Measurements from ENCODE around the gene VAMP8.

Gene VAMP8

GRCh38 chr2:85577386-85578242 is at the start of gene VAMP8:
Gene VAMP8 (plus strand): TSS chr2:85577586. CDS start chr2:85577647, 61 bp downstream.
- Histone ChIP-seq H2AFZ (ENCODE audit: low read depth, low read length, severe bottlenecking) (peak within 1 kb of the TSS; percentile 81), H3K4me3 (ENCODE audit: insufficient read depth, low read length, poor library complexity, severe bottlenecking) (peak within 1 kb of the TSS; percentile 71), H3K9me2 (replicated peaks; ENCODE audit: insufficient read depth, low read length) (no peaks in the 10 kb centered on the region), H3K27me3 (ENCODE audit: low read length) (no peaks in the 10 kb centered on the region), H3K9ac (ENCODE audit: low read length) (peak within 1 kb of the TSS; percentile 78), H3K36me3 (ENCODE audit: low read length) (no peaks in the 10 kb centered on the region), H3K27ac (ENCODE audit: low read depth, low read length) (peak within 1 kb of the TSS; percentile 59), H3F3A (ENCODE audit: insufficient read depth) (no peaks in the 10 kb centered on the region; the same call in 1 of the 2 replicates), H4K20me1 (ENCODE audit: low read depth, low read length) (no peaks in the 10 kb centered on the region), H3K4me2 (ENCODE audit: low read depth, low read length, poor library complexity, severe bottlenecking) (peak within 1 kb of the TSS; percentile 90), H3K9me3 (ENCODE audit: insufficient read depth, low read length) (no peaks in the 10 kb centered on the region), H3K79me2 (ENCODE audit: insufficient read depth, low read length) (peaks cover 18% of the 10 kb centered on the region)
- TF ChIP-seq EZH2phosphoT487 (conservative IDR thresholded peaks at IDR 0.05; ENCODE audit: low read length) (no peak), CTCF (IDR thresholded peaks at IDR 0.05; ENCODE audit: insufficient read depth, low read length, poor library complexity, severe bottlenecking) (no peak)

- Histone ChIP-seq H3K9me3 (ENCODE audit: insufficient read depth, low read length) (no peaks in the 10 kb centered on the region), H3K27ac (ENCODE audit: low read depth, low read length) (no peak overlapping the region), H3K79me2 (ENCODE audit: insufficient read depth, low read length) (no peaks in the 10 kb centered on the region), H4K20me1 (ENCODE audit: low read depth, low read length) (no peaks in the 10 kb centered on the region), H2AFZ (ENCODE audit: low read depth, low read length, severe bottlenecking) (no peak overlapping the region), H3K36me3 (ENCODE audit: low read length) (no peaks in the 10 kb centered on the region), H3K4me3 (ENCODE audit: insufficient read depth, low read length, poor library complexity, severe bottlenecking) (no peak overlapping the region), H3F3A (ENCODE audit: insufficient read depth) (no peaks in the 10 kb centered on the region), H3K27me3 (ENCODE audit: low read length) (no peaks in the 10 kb centered on the region), H3K4me2 (ENCODE audit: low read depth, low read length, poor library complexity, severe bottlenecking) (no peak overlapping the region), H3K9me2 (replicated peaks; ENCODE audit: insufficient read depth, low read length) (no peaks in the 10 kb centered on the region), H3K9ac (ENCODE audit: low read length) (no peak overlapping the region)
- TF ChIP-seq EZH2phosphoT487 (conservative IDR thresholded peaks at IDR 0.05; ENCODE audit: low read length) (no peak), CTCF (IDR thresholded peaks at IDR 0.05; ENCODE audit: insufficient read depth, low read length, poor library complexity, severe bottlenecking) (no peak)
Observed at GRCh38 chr2:85527787-85528186, 49.6 kb upstream of the VAMP8 start.

- H3K27ac ChIP-seq (ENCODE audit: low read depth, low read length) = no peak overlapping the region
- TF ChIP-seq CTCF (IDR thresholded peaks at IDR 0.05; ENCODE audit: insufficient read depth, low read length, poor library complexity, severe bottlenecking) = no peak
- TF ChIP-seq EZH2phosphoT487 (conservative IDR thresholded peaks at IDR 0.05; ENCODE audit: low read length) = no peak
- no peak overlapping the region for H3K4me3 ChIP-seq (ENCODE audit: insufficient read depth, low read length, poor library complexity, severe bottlenecking)
- no peaks in the 10 kb centered on the region for H4K20me1 ChIP-seq (ENCODE audit: low read depth, low read length)
- H3K9ac ChIP-seq (ENCODE audit: low read length) = no peak overlapping the region
- H3F3A ChIP-seq (ENCODE audit: insufficient read depth) = no peaks in the 10 kb centered on the region
- no peaks in the 10 kb centered on the region for H3K27me3 ChIP-seq (ENCODE audit: low read length)
- no peaks in the 10 kb centered on the region for H3K9me3 ChIP-seq (ENCODE audit: insufficient read depth, low read length)
- no peaks in the 10 kb centered on the region for H3K36me3 ChIP-seq (ENCODE audit: low read length)
- no peak overlapping the region for H3K4me2 ChIP-seq (ENCODE audit: low read depth, low read length, poor library complexity, severe bottlenecking)
- H3K79me2 ChIP-seq (ENCODE audit: insufficient read depth, low read length) = no peaks in the 10 kb centered on the region
- H3K9me2 ChIP-seq (replicated peaks; ENCODE audit: insufficient read depth, low read length) = no peaks in the 10 kb centered on the region
- H2AFZ ChIP-seq (ENCODE audit: low read depth, low read length, severe bottlenecking) = no peak overlapping the region
Observed at GRCh38 chr2:85528355-85528754, 49.0 kb upstream of the VAMP8 start.
